ENCODE results near the gene CCDC78.

CCDC78 gene

GRCh38 chr16:764848-765487, 38.7 kb upstream of the CCDC78 start:
- no peaks in the 10 kb centered on the region for H3K27me3 ChIP-seq (ENCODE audit: insufficient read depth, low read length, poor library complexity, severe bottlenecking)
- no peaks in the 10 kb centered on the region for H3K36me3 ChIP-seq (ENCODE audit: insufficient read depth, low read length)
- H2AFZ ChIP-seq (ENCODE audit: low read length) = no peak overlapping the region

GRCh38 chr16:764184-764750, 38.0 kb upstream of the CCDC78 start:
- Histone ChIP-seq H3K36me3 (ENCODE audit: insufficient read depth, low read length) (no peaks in the 10 kb centered on the region), H3K9me3 (ENCODE audit: insufficient read depth, low read depth, low read length) (no peaks in the 10 kb centered on the region), H3K4me3 (ENCODE audit: low read length, poor library complexity, severe bottlenecking) (no peak overlapping the region), H4K20me1 (ENCODE audit: insufficient read depth, low read length, poor library complexity, severe bottlenecking) (no peaks in the 10 kb centered on the region), H3K9ac (ENCODE audit: low read depth, low read length, poor library complexity, severe bottlenecking) (no peak overlapping the region), H3K4me2 (ENCODE audit: low read depth, low read length, poor library complexity, severe bottlenecking) (no peak overlapping the region), H3F3A (ENCODE audit: low read depth) (no peaks in the 10 kb centered on the region), H3K4me1 (ENCODE audit: insufficient read depth, low read length, poor library complexity, severe bottlenecking) (no peaks in the 10 kb centered on the region), H3K79me2 (ENCODE audit: insufficient read depth, low read length) (no peaks in the 10 kb centered on the region), H3K27me3 (ENCODE audit: insufficient read depth, low read length, poor library complexity, severe bottlenecking) (no peaks in the 10 kb centered on the region), H3K9me2 (replicated peaks; ENCODE audit: low read depth, low read length) (no peaks in the 10 kb centered on the region), H2AFZ (ENCODE audit: low read length) (no peak overlapping the region)
- no peak for TF ChIP-seq CTCF (conservative IDR thresholded peaks at IDR 0.05; ENCODE audit: low read length)
- no peak for TF ChIP-seq EZH2phosphoT487 (IDR thresholded peaks at IDR 0.05; ENCODE audit: borderline replicate concordance)

More at GRCh38 chr16:764848-765487, 38.7 kb upstream of the CCDC78 start:
- Histone ChIP-seq H3K4me2 (ENCODE audit: low read depth, low read length, poor library complexity, severe bottlenecking) (no peak overlapping the region), H3F3A (ENCODE audit: low read depth) (no peaks in the 10 kb centered on the region), H3K79me2 (ENCODE audit: insufficient read depth, low read length) (no peaks in the 10 kb centered on the region), H3K4me3 (ENCODE audit: low read length, poor library complexity, severe bottlenecking) (no peak overlapping the region), H3K9ac (ENCODE audit: low read depth, low read length, poor library complexity, severe bottlenecking) (no peak overlapping the region), H3K9me2 (replicated peaks; ENCODE audit: low read depth, low read length) (no peaks in the 10 kb centered on the region), H3K4me1 (ENCODE audit: insufficient read depth, low read length, poor library complexity, severe bottlenecking) (no peaks in the 10 kb centered on the region), H4K20me1 (ENCODE audit: insufficient read depth, low read length, poor library complexity, severe bottlenecking) (no peaks in the 10 kb centered on the region), H3K9me3 (ENCODE audit: insufficient read depth, low read depth, low read length) (no peaks in the 10 kb centered on the region)
- TF ChIP-seq CTCF (conservative IDR thresholded peaks at IDR 0.05; ENCODE audit: low read length) = no peak

GRCh38 chr16:763369-764183, 37.3 kb upstream of the CCDC78 start:
- Histone ChIP-seq H3K4me1 (ENCODE audit: insufficient read depth, low read length, poor library complexity, severe bottlenecking) (no peaks in the 10 kb centered on the region), H3K4me3 (ENCODE audit: low read length, poor library complexity, severe bottlenecking) (no peak overlapping the region), H3K9ac (ENCODE audit: low read depth, low read length, poor library complexity, severe bottlenecking) (no peak overlapping the region), H3K36me3 (ENCODE audit: insufficient read depth, low read length) (no peaks in the 10 kb centered on the region), H3K27me3 (ENCODE audit: insufficient read depth, low read length, poor library complexity, severe bottlenecking) (no peaks in the 10 kb centered on the region), H2AFZ (ENCODE audit: low read length) (no peak overlapping the region), H3K9me2 (replicated peaks; ENCODE audit: low read depth, low read length) (no peaks in the 10 kb centered on the region), H3F3A (ENCODE audit: low read depth) (no peaks in the 10 kb centered on the region), H3K4me2 (ENCODE audit: low read depth, low read length, poor library complexity, severe bottlenecking) (no peak overlapping the region), H3K79me2 (ENCODE audit: insufficient read depth, low read length) (no peaks in the 10 kb centered on the region), H4K20me1 (ENCODE audit: insufficient read depth, low read length, poor library complexity, severe bottlenecking) (no peaks in the 10 kb centered on the region), H3K9me3 (ENCODE audit: insufficient read depth, low read depth, low read length) (no peaks in the 10 kb centered on the region)
- TF ChIP-seq CTCF (conservative IDR thresholded peaks at IDR 0.05; ENCODE audit: low read length) (no peak), EZH2phosphoT487 (IDR thresholded peaks at IDR 0.05; ENCODE audit: borderline replicate concordance) (no peak)
